ENCODE data around the gene ARHGAP11A. TPM values are rescaled to one million over a fixed set of nuclear protein-coding genes. Genes with fewer than 3 reads are reported as not detected.

ARHGAP11A gene
- 15.3 TPM for total RNA-seq

GRCh38 chr15:32615051-32615870, at the start of gene ARHGAP11A:
ARHGAP11A (plus strand) TSS chr15:32615504; CDS start chr15:32616212, 708 bp downstream.

GRCh38 chr15:32593151-32593550, 22.2 kb upstream of the ARHGAP11A start, which contains the start of gene GOLGA8N:
GOLGA8N (plus strand) TSS chr15:32593456.

GRCh38 chr15:32641517-32642059, 26.3 kb downstream of the ARHGAP11A start, which contains the start of gene SCG5:
SCG5 (plus strand) TSS chr15:32641710; CDS start chr15:32643593, 1,883 bp downstream.

Small RNAs within 50 kb of the gene (small RNA-seq; reads per million reads assigned to genes)
- gene RN7SL286P (ENCODE audit: low replicate concordance): not detected

Other genes starting within 250 kb of the ARHGAP11A start
- gene GOLGA8K, start 212.2 kb upstream of the ARHGAP11A start, total RNA-seq: 2.5 TPM
- gene GOLGA8O, start 159.9 kb upstream of the ARHGAP11A start, total RNA-seq: not detected
- gene GOLGA8N, start 22.0 kb upstream of the ARHGAP11A start, total RNA-seq: 3.1 TPM
- 134 TPM for gene SCG5, start 26.2 kb downstream of the ARHGAP11A start, total RNA-seq
- gene GREM1, start 102.5 kb downstream of the ARHGAP11A start, total RNA-seq: 2.8 TPM

Data from parietal lobe (tissue), 2 donors.